ENCODE data around the gene CASP10. TPM values are rescaled to one million over a fixed set of nuclear protein-coding genes. Genes with fewer than 3 reads are reported as not detected.

CASP10 gene
- polyA plus RNA-seq, 1 experiment, result 0.83 TPM

- Histone ChIP-seq H3K36me3 (ENCODE audit: control insufficient read depth, insufficient read depth, low read length) (no peaks in the 10 kb centered on the region), H3K4me3 (ENCODE audit: low read depth, low read length) (no peak overlapping the region), H3K27me3 (ENCODE audit: control insufficient read depth, insufficient read depth, low read length) (no peaks in the 10 kb centered on the region)
- no peak for TF ChIP-seq CTCF (IDR thresholded peaks at IDR 0.05; ENCODE audit: insufficient read depth, low read depth, low read length)
- ChIA-PET CTCF (interaction anchor here (0.8 to 2.0 kb wide), 3 partner anchors 8 to 37 kb away, joined by 3 to 7 read pairs (median 4); no protein-coding TSS in a partner anchor), POLR2A (no interaction called here)
- DNase-seq (ENCODE audit: low read depth), result no peak
Measured at GRCh38 chr2:201195331-201195730, 12.4 kb downstream of the CASP10 start.

GRCh38 chr2:201196003-201196402 lies 13.1 kb downstream of the CASP10 start:
- no peak for DNase-seq (ENCODE audit: low read depth)
- CTCF ChIA-PET, result interaction anchor here (0.8 to 2.0 kb wide), 2 partner anchors 9 to 36 kb away, joined by 3 to 7 read pairs; no protein-coding TSS in a partner anchor
- H3K4me3 ChIP-seq (ENCODE audit: low read depth, low read length), result no peak overlapping the region
- H3K27me3 ChIP-seq (ENCODE audit: control insufficient read depth, insufficient read depth, low read length), result no peaks in the 10 kb centered on the region
- H3K36me3 ChIP-seq (ENCODE audit: control insufficient read depth, insufficient read depth, low read length), result no peaks in the 10 kb centered on the region
- no peak for TF ChIP-seq CTCF (IDR thresholded peaks at IDR 0.05; ENCODE audit: insufficient read depth, low read depth, low read length)
- POLR2A ChIA-PET, result no interaction called here

- CTCF ChIA-PET, result interaction anchor here (2.0 kb wide), 1 partner anchor 35 kb away, joined by 7 read pairs; no protein-coding TSS in a partner anchor
- no peak for DNase-seq (ENCODE audit: low read depth)
- no peak for TF ChIP-seq CTCF (IDR thresholded peaks at IDR 0.05; ENCODE audit: insufficient read depth, low read depth, low read length)
- no peak overlapping the region for H3K4me3 ChIP-seq (ENCODE audit: low read depth, low read length)
- H3K36me3 ChIP-seq (ENCODE audit: control insufficient read depth, insufficient read depth, low read length), result no peaks in the 10 kb centered on the region
- POLR2A ChIA-PET, result no interaction called here
- no peaks in the 10 kb centered on the region for H3K27me3 ChIP-seq (ENCODE audit: control insufficient read depth, insufficient read depth, low read length)
Measured at GRCh38 chr2:201196803-201197202, 13.9 kb downstream of the CASP10 start.

- Histone ChIP-seq H3K4me3 (ENCODE audit: low read depth, low read length) (no peak overlapping the region), H3K27me3 (ENCODE audit: control insufficient read depth, insufficient read depth, low read length) (no peaks in the 10 kb centered on the region), H3K36me3 (ENCODE audit: control insufficient read depth, insufficient read depth, low read length) (no peaks in the 10 kb centered on the region)
- TF ChIP-seq CTCF (IDR thresholded peaks at IDR 0.05; ENCODE audit: insufficient read depth, low read depth, low read length), result no peak
- POLR2A ChIA-PET, result no interaction called here
- no peak for DNase-seq (ENCODE audit: low read depth)
- CTCF ChIA-PET, result no interaction called here
Measured at GRCh38 chr2:201197781-201198180, 14.8 kb downstream of the CASP10 start.

GRCh38 chr2:201199847-201200246 lies 16.9 kb downstream of the CASP10 start:
- Histone ChIP-seq H3K27me3 (ENCODE audit: control insufficient read depth, insufficient read depth, low read length) (no peaks in the 10 kb centered on the region), H3K4me3 (ENCODE audit: low read depth, low read length) (no peak overlapping the region), H3K36me3 (ENCODE audit: control insufficient read depth, insufficient read depth, low read length) (no peaks in the 10 kb centered on the region)
- no peak for DNase-seq (ENCODE audit: low read depth)
- CTCF ChIA-PET, result interaction anchor here (1.1 kb wide), 1 partner anchor 8 kb away, joined by 3 read pairs; no protein-coding TSS in a partner anchor
- POLR2A ChIA-PET, result no interaction called here
- no peak for TF ChIP-seq CTCF (IDR thresholded peaks at IDR 0.05; ENCODE audit: insufficient read depth, low read depth, low read length)

Data from BJ (cell line).